ENCODE measurements around the gene PHF8. TPM values are rescaled to one million over a fixed set of nuclear protein-coding genes. Genes with fewer than 3 reads are reported as not detected.

The PHF8 gene
- 51.4 and 54.2 TPM in 2 replicates for total RNA-seq

- intact Hi-C loops (cut with micrococcal nuclease) = loop anchor here (1.0 to 10.0 kb wide), 16 partner anchors 139 to 1673 kb away; partner anchors contain the start of genes APEX2, FAM120C, GNL3L and KDM5C
These were observed at the start of gene PHF8 for GRCh38 chrX:54044126-54044876. PHF8 (minus strand) TSS chrX:54044473; CDS start chrX:54042728, 1,745 bp downstream.

- intact Hi-C loops (cut with micrococcal nuclease) = no loop called here
These were observed 49.3 kb upstream of the PHF8 start for GRCh38 chrX:54093571-54093970.

- intact Hi-C loops (cut with micrococcal nuclease) = no loop called here
These were observed 48.9 kb upstream of the PHF8 start for GRCh38 chrX:54093159-54093558.

- intact Hi-C loops (cut with micrococcal nuclease) = no loop called here
These were observed 46.6 kb upstream of the PHF8 start for GRCh38 chrX:54090880-54091279.

- intact Hi-C loops (cut with micrococcal nuclease) = no loop called here
These were observed 44.9 kb upstream of the PHF8 start for GRCh38 chrX:54089191-54089590.

GRCh38 chrX:54087661-54088060 lies 43.4 kb upstream of the PHF8 start:
- intact Hi-C loops (cut with micrococcal nuclease) = no loop called here

GRCh38 chrX:54085666-54086065 lies 41.4 kb upstream of the PHF8 start:
- intact Hi-C loops (cut with micrococcal nuclease) = no loop called here

- intact Hi-C loops (cut with micrococcal nuclease) = no loop called here
These were observed 32.6 kb upstream of the PHF8 start for GRCh38 chrX:54076903-54077302.

GRCh38 chrX:54074826-54075225 lies 30.6 kb upstream of the PHF8 start:
- intact Hi-C loops (cut with micrococcal nuclease) = no loop called here

GRCh38 chrX:54067766-54068165 lies 23.5 kb upstream of the PHF8 start:
- intact Hi-C loops (cut with micrococcal nuclease) = no loop called here

- intact Hi-C loops (cut with micrococcal nuclease) = no loop called here
These were observed 22.6 kb upstream of the PHF8 start for GRCh38 chrX:54066841-54067240.

GRCh38 chrX:54064564-54064963 lies 20.3 kb upstream of the PHF8 start:
- intact Hi-C loops (cut with micrococcal nuclease) = no loop called here

GRCh38 chrX:54063361-54063760 lies 19.1 kb upstream of the PHF8 start:
- intact Hi-C loops (cut with micrococcal nuclease) = no loop called here

GRCh38 chrX:54049801-54050200 lies 5.5 kb upstream of the PHF8 start:
- intact Hi-C loops (cut with micrococcal nuclease) = loop anchor here (10.0 kb wide), 1 partner anchor 965 kb away; the partner anchor contains the start of gene TSPYL2

GRCh38 chrX:54048412-54048811 lies 4.1 kb upstream of the PHF8 start:
- intact Hi-C loops (cut with micrococcal nuclease) = loop anchor here (10.0 kb wide), 1 partner anchor 964 kb away; the partner anchor contains the start of gene TSPYL2

- intact Hi-C loops (cut with micrococcal nuclease) = loop anchor here (2.0 to 10.0 kb wide), 3 partner anchors 313 to 961 kb away; partner anchors contain the start of genes KDM5C, TSPYL2 and WNK3
These were observed 1.4 kb upstream of the PHF8 start for GRCh38 chrX:54045563-54046228.

GRCh38 chrX:54044877-54045338 lies 635 bp upstream of the PHF8 start:
- intact Hi-C loops (cut with micrococcal nuclease) = loop anchor here (1.0 to 10.0 kb wide), 16 partner anchors 138 to 1672 kb away; partner anchors contain the start of genes APEX2, FAM120C, GNL3L and KDM5C

- intact Hi-C loops (cut with micrococcal nuclease) = loop anchor here (1.0 to 10.0 kb wide), 16 partner anchors 140 to 1674 kb away; partner anchors contain the start of genes APEX2, FAM120C, GNL3L and KDM5C
These were observed 640 bp downstream of the PHF8 start for GRCh38 chrX:54043541-54044125.

GRCh38 chrX:54043056-54043455 lies 1.2 kb downstream of the PHF8 start:
- intact Hi-C loops (cut with micrococcal nuclease) = loop anchor here (5.0 to 10.0 kb wide), 4 partner anchors 958 to 1674 kb away; partner anchors contain the start of genes RRAGB and TSPYL2

- intact Hi-C loops (cut with micrococcal nuclease) = loop anchor here (5.0 to 10.0 kb wide), 4 partner anchors 958 to 1675 kb away; partner anchors contain the start of genes RRAGB and TSPYL2
These were observed 1.7 kb downstream of the PHF8 start for GRCh38 chrX:54042609-54043021.

GRCh38 chrX:54030329-54030728 lies 13.9 kb downstream of the PHF8 start:
- intact Hi-C loops (cut with micrococcal nuclease) = no loop called here
